HG03575 (cell line): ENCODE measurements around the gene HS6ST3.
"Not testable (repeated sequence)": the region's sequence is repeated elsewhere in the genome, so short reads cannot be mapped to it uniquely, and the experiment has no call there.

Experiments
- ATAC-seq: cut with Tn5 transposase; IDR thresholded peaks from one replicate; pipeline ENCODE4 v1.9.1; 2021; ENCODE audit not compliant: unreplicated experiment, insufficient number of reproducible peaks, low FRiP score; ENCODE audit errors: extremely low read depth

The HS6ST3 gene

DNA sequence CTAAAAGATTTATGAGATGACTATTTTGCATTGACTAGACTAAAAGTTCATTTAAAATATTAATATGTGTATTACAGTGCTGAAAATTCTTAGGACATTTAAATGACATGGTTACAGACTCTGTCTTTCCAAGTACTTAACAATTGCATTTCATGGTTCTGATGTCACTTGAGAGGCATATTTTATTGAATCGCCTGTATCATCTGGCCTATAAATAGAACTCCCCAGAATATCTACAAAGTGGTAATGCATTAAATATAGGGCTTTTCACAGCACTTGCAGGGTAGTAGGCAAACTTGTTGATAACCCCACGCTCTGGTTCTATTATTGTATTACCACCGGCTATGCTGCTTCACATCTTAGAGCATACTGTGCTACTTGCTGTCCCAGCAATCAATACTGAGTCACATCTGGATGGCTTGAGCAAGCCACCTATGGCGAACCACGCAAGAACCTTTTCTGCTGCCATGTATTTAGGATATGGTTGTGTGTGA lies 400.6 kb downstream of the HS6ST3 start:
- ATAC-seq: no peak

DNA sequence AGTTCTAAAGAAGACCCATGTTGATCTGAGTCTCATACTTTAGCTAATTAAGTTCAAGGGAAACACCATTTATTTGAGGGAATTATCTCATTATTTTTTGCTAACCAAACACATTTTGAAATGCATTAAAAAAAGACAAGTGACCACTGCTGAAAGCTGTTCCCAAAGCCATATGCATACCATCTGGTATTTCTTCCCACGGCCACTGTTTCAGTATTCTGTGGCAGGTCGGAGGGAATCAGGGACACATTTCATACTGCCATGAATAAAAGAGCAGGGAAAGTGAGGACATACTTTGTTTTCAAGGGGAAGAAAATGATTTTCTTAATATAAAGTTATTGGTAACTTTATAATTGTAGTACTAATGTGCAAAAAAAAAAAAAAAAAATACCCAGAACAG lies 401.2 kb downstream of the HS6ST3 start:
- no peak for ATAC-seq

DNA sequence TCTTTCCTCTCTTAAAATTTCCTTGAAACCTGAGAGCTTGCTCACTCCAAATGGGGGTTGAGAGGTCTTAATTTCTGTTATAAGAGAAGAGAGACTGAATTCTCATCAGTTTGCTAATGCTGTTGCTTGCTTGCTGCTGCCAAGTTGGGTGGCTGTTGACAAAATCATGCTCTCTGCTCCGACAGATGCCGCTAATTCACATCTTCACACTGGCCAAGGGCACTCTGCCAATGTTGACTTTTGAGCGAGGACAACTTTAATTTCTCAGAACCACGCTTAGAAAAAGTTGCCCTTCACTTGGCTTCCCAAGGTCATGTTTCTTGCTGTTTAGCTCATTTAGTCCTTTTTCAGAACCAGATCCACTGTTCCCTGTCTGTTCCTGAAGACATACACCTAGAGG lies 402.9 kb downstream of the HS6ST3 start:
- ATAC-seq: no peak

DNA sequence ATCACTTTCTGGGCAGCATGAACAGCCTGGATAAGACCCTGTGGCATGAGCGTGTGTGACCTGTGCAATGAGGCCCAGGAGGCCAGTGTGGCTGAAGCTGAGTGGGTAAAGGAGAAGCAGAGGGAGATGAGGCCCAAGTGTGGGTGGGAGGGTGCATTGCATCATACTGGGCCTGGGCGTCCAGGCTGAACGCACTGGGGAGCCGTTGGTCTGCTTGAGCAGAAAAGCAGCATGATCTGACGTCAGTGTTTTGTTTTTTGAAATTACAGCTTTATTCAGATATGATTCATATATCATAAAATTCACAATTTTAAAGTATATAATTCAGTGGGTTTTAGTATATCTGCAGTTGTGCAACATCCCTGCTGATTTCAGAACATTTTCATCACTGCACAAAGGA lies 409.7 kb downstream of the HS6ST3 start:
- ATAC-seq: no peak

DNA sequence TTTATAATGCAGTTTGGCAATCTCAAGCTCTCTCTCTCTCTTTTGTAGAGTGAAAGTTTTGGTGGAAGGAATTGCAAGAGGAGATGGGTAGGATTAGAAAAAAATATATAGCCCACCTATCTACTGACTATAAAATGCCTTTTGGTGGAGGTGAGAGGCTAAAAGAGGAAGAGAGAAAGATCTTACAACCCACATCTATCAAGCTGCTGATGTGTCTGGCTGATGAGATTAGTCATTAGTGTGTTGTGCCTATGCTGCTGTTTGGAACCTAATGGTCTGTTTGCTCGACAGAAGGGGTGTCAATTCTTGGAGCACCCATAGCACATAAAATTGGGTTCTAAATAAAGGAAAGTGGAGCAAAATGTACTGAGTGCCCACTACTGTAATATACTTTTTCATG lies 411.0 kb downstream of the HS6ST3 start:
- ATAC-seq: no peak

DNA sequence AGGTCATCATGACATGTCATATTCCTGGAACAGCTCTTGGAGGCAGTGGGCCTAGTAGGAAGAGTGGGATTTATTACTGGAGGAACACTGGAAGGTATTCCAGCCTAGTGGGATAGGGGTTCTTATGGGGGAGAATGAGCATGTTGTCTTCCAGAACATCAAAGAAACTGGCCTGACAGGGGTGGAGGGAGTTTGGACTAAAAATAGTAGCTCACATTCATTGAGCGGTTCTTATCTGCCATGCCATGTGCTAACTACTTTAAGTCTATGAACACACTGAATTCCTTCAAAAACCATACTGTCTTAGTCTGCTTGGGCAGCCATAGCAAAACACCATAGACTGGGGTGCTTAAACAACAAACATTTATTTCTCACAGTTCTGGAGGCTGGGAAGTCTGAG lies 413.6 kb downstream of the HS6ST3 start:
- ATAC-seq: no peak

DNA sequence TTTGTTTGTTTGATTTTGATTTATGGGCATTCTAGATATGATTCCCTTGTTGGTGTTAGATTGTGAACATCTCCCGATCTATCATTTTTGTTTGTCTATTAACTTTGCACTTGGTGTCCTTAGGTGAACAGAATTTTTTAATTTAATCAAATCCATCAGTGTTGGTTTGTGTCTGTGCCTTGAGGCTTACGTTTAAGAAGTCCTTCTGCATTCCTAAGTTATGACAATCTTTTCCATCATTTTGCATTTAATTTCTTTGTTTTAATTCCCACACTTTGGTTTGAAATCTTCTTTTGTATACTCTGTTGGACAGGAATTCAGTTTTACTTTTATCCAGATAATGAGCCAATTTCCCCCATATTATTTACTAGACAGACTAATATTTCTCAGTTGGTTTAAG lies 421.7 kb downstream of the HS6ST3 start:
- ATAC-seq: no peak

DNA sequence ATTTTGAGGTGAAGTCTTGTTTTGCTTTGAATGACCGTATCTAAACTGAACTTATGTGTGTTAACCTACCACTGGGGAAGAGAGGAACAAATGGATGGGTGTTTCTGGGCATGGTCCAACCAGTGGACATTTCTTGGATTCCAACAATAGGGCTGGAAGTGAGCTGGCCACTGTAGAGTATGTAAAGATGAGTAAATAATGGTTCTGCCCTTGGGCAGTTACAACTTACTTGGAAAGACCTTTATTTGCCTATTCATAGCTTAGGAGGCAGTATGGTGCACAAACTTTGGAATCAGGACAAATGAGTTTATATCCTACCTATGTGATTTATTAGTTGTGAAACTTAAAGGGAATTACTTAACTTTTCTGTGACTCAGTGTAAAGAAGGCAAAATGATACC lies 429.5 kb downstream of the HS6ST3 start:
- ATAC-seq: no peak

DNA sequence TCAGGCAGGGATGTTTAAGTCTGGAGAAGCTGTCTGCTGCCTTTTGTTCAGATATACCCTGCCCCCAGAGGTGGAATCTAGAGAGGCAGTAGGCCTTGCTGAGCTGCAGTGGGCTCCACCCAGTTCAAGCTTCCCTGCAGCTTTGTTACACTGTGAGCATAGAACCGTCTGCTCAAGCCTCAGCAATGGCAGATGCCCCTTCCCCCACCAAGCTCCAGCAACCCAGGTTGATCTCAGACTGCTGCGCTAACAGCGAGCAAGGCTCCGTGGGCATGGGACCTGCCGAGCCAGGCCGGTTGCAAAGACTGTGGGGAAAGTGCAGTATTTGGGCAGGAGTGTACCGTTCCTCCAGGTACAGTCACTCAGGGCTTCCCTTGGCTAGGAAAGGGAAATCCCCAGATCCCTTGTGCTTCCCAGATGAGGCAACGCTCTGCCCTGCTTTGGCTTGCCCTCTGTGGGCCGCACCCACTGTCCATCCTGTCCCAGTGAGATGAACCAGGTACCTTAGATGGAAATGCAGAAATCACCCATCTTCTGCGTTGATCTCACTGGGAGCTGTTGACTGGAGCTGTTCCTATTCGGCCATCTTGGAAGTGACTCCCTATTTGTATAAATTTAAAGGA lies 434.6 kb downstream of the HS6ST3 start:
- ATAC-seq: not testable (repeated sequence)

DNA sequence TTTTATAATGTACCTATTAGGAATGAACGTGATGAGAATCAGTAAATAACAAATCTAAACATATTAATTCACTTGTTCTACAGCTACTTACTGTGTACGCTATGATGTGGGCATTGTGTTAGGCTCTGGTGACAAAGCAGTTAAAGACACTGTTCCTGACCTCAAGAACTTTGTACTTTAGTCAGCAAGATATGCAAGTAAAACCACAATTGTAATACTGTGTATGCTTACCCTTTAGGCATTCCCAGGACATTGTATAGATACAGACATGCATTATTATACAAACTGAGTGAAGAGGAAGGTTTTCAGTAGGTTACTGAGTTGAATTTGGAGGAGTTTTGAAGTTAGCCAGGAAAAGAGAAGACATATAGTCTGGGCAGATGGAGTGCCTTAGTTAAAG lies 435.8 kb downstream of the HS6ST3 start:
- no peak for ATAC-seq

DNA sequence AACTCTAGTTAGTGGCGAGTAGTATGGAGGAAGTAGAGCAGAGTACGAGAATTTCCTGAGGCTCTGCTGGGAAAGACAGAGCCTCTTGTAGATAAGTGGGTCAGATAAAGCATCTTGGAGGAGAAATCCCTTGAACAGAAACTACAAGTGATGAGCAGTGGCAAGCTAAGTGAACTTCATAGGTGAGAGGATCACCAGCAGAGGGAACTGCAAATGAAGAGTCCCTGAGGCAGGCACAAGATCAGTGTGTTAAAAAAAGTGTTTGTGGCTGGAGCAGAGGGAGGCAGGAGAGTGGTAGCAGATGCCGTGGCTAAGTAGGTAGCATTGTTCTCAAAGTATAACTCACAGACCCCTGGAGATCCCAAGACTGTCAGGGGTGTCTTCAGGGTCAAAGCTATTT lies 437.6 kb downstream of the HS6ST3 start:
- no peak for ATAC-seq

DNA sequence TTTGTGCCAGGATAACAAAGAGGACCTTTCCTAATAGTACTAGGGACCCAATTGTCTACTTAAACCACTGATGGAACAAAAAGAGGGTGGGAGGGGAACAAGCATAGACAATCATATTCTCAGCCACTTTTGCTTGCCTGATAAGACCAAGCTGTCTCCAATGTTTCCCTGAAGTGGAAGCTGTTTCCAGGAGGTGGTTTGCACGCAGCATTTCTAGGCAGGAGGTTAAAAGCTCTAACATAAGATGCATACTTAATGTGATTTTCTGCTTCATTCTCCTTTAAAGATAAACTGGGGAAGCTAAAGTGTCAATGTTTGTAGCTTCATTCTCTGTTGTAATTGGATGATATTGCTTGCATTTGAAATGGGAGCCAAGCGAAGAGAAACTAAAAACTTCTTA lies 442.9 kb downstream of the HS6ST3 start:
- no peak for ATAC-seq

DNA sequence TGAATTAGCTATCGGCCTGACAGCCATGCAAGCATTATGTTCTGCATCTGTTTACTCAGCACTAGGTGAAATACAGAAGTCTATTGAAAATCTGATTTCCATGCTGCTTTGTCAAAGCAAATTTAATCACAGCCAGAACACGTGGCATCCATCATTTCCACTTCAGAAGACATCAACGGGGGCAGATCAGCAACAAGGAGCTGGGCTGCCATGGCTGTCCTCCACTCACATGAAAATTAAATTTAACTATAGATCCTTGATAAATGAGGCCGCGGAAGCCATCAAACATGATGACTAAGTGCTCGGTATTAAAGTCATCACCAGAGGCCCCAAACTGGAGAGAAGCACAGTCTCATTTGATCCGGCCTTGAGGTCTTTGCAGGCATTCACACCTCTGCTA lies 443.5 kb downstream of the HS6ST3 start:
- ATAC-seq: no peak

DNA sequence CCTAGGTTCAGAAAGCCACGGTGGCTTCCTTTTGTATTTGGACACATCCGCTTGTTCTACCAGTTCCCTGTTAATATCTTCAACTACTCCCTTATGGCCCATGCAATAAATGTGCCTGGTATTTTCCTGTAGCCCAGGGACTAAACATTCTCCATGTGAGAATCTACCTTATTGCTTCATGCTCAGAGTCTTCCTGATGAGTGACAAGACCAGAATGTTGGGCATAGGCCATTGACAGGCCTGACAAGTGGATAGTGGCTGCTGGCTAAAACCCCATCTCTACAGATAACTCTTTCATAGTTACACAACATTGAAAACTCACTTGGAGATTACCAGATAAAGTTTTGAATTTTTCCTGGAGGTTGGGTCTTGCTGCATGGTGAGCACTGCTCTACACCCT lies 449.9 kb downstream of the HS6ST3 start:
- ATAC-seq: no peak

DNA sequence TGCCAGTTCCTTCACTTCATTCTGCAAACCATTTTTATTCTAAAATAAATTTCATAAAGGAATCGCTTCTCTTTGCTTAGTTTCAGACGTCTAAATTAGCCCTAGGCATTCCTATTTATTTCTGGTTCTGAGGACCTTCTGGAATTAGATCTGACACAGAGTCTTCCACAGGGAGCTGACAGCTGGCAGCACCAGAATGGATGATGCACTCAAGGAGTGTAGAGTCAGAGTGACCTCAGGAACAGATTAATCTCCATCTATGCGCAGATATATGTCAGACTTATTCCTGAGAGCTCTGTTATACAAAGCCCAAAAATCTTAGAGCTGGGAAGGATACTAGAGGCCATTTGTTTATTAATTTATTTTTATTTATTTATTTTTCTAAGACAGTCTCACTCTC lies 450.8 kb downstream of the HS6ST3 start:
- no peak for ATAC-seq

DNA sequence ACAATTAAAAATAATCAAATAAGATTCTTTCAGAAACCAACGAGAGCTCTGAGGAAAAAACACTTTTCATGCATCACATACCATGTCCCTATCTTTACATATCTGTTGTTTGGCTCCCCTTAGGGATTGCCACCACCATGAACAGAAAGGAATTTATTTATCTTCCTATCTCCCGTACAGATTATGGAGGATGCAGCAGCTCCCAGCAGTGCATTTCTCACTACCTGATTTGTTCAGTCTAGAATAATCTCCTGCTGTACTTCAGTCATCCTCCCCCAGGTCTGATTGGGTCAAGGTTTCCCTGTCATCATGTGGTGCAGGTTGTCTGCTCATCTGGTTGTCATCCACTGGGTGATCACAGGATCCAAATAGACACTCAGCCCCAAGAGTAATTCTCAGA lies 453.1 kb downstream of the HS6ST3 start:
- ATAC-seq: no peak

DNA sequence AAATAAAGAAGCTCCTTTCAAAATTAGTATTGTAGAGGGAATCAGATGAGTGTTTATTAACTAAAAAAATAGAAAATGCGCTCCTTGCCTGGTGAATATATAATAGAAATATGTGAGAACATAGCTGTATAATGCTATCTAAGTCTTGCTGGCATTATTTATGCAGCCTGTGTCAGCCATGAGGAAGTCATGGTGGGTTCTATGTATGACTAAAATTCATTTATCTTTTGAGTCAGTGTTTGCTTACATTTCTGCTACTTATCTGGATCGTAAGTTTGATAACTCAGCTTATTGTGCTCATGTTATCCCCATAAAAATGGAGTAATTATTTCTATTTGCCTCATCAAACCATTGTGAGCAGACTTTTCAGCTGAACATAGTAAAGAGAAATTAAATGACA lies 455.1 kb downstream of the HS6ST3 start:
- ATAC-seq: no peak

DNA sequence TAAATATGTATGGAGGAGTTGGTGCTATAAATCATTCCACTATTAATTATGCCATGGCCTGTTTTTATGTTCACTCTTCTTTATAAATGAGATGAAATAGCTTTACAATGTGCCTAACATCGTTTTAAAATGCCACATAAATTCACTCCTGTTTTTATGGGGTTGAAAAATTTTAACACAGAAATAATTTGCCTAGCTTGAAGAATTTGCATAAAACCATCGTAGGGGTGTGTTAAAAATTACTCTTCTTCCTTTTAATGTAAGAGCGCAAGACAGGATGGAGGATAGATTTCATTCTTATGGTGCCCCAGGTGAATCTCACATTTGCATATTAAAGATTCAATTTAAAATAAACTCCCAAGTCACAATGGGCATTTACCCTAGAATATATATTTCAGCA lies 456.6 kb downstream of the HS6ST3 start:
- ATAC-seq: no peak

DNA sequence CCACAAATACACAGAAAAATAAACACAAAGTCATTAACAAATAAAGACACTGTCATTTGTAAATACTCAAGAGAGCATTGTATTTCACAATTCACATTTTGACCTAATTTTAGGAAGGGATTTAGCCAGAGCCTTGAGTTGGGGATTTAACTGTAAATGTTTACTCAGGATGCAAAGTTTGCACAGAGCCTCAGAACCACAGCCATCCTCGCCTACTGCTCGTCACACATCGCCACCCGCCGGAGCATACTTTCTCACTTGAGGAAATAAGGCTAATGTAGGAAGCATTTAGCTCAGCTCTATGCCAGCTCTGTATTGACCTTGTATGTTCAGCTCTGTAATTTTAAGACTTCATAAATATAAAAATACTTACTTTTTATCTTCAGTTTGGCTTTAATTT lies 461.6 kb downstream of the HS6ST3 start:
- ATAC-seq: no peak

DNA sequence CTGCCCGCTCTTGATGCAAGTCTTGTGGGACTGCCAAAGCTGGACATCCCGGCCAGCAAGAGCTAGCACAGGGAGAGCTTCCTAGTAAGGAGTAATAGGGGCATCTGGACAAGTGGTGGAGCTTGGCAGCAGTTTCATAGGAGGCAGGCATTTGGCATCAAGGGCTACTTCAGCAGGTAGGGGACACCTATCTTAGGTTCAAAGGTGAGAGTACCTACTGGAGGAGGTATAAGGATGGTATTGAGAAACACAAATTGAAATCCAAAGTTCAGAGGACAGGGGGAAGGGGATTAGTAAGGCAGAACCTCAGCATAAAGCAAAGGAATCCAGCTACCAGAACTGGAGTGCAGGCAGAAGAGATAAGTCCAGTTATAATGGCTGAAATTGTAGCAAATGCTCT lies 462.7 kb downstream of the HS6ST3 start:
- no peak for ATAC-seq

DNA sequence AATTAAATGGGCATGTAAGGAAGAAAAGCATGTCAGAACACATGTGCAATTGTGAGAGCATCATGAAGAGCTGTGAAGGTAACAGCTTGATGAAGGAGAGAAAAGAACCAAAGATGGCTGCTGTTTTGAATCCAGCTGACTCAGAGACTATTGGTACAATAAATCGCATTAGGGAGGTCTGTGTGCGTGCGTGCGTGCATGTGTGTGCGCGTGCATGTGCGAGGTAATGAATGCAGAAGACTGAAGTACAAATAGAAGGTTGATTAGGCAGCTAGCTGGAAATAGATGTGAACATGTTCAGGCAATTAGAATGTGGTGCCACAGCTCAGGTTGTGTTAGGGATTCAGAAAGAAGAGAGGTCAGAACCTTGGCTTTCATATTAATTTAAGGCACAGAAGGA lies 463.9 kb downstream of the HS6ST3 start:
- ATAC-seq: no peak
